Panc1 (cell line): ENCODE measurements around the gene MAPRE2.

ENCODE experiments used
- POLR2AphosphoS5 ChIP-seq: IDR thresholded peaks from 2 replicates; pipeline ENCODE4 v1.6.1; 2012; ENCODE audit warnings: mild to moderate bottlenecking, low read depth, low read length, moderate library complexity
- SIN3A ChIP-seq: IDR thresholded peaks from 2 replicates; pipeline ENCODE4 v1.6.1; 2012; ENCODE audit warnings: low read depth, mild to moderate bottlenecking, low read length, moderate library complexity, borderline replicate concordance; ENCODE audit not compliant: insufficient read depth
- TF ChIP-seq, protein P1 (sequence below): fragments of 450-650 bp; IDR thresholded peaks from 2 replicates; pipeline ENCODE4 v1.5.1; 2017; ENCODE audit warnings: mild to moderate bottlenecking

- TF ChIP-seq, protein P1, sequence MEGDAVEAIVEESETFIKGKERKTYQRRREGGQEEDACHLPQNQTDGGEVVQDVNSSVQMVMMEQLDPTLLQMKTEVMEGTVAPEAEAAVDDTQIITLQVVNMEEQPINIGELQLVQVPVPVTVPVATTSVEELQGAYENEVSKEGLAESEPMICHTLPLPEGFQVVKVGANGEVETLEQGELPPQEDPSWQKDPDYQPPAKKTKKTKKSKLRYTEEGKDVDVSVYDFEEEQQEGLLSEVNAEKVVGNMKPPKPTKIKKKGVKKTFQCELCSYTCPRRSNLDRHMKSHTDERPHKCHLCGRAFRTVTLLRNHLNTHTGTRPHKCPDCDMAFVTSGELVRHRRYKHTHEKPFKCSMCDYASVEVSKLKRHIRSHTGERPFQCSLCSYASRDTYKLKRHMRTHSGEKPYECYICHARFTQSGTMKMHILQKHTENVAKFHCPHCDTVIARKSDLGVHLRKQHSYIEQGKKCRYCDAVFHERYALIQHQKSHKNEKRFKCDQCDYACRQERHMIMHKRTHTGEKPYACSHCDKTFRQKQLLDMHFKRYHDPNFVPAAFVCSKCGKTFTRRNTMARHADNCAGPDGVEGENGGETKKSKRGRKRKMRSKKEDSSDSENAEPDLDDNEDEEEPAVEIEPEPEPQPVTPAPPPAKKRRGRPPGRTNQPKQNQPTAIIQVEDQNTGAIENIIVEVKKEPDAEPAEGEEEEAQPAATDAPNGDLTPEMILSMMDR = no peak
- TF ChIP-seq SIN3A = no peak
- no peak for TF ChIP-seq POLR2AphosphoS5
Observed at GRCh38 chr18:35099911-35100310, 58.7 kb downstream of the MAPRE2 start.
